ENCODE data around the gene CTNNA3.

- peak; percentile 45 to 75 (median 62) for TF ChIP-seq CTCF (IDR thresholded peaks at IDR 0.05)
- no peak for TF ChIP-seq POLR2A (IDR thresholded peaks at IDR 0.05)
Observed at GRCh38 chr10:67697724-67698131, 1.7 kb upstream of the CTNNA3 start.
